Amniotic stem cell (primary cell): ENCODE measurements around the gene TRAPPC14.
A peak's percentile ranks its signal among the peaks of the same experiment; 100 is the strongest.

ENCODE experiments used
- DNase-seq: peaks from one replicate; lab custom pipeline; 2025; lab: John Stamatoyannopoulos, UW

Gene TRAPPC14

GRCh38 chr7:100124301-100125230, 34.0 kb downstream of the TRAPPC14 start:
- DNase-seq = no peak

- no peak for DNase-seq
These were observed 36.0 kb downstream of the TRAPPC14 start for GRCh38 chr7:100122568-100122967.

- DNase-seq = no peak
These were observed 36.5 kb downstream of the TRAPPC14 start for GRCh38 chr7:100122067-100122466.

GRCh38 chr7:100120733-100121036, 37.8 kb downstream of the TRAPPC14 start:
- no peak for DNase-seq

GRCh38 chr7:100119970-100120732, 38.4 kb downstream of the TRAPPC14 start:
- peak; percentile 55 for DNase-seq

- DNase-seq = peak; percentile 92
These were observed 39.2 kb downstream of the TRAPPC14 start, which contains the start of the genes CNPY4 and TAF6 for GRCh38 chr7:100119072-100119969. CNPY4 (plus strand) TSS chr7:100119634; CDS start chr7:100119745, 111 bp downstream. TAF6 (minus strand) TSS chr7:100119358; CDS start chr7:100114209, 5,149 bp downstream.

GRCh38 chr7:100118388-100119071, 40.0 kb downstream of the TRAPPC14 start:
- DNase-seq = no peak

GRCh38 chr7:100115026-100115425, 43.5 kb downstream of the TRAPPC14 start:
- no peak for DNase-seq

GRCh38 chr7:100111914-100112313, 46.6 kb downstream of the TRAPPC14 start:
- no peak for DNase-seq

- no peak for DNase-seq
These were observed 47.4 kb downstream of the TRAPPC14 start for GRCh38 chr7:100111156-100111555.

- DNase-seq = no peak
These were observed 48.9 kb downstream of the TRAPPC14 start for GRCh38 chr7:100109521-100110163.

GRCh38 chr7:100107890-100108289, 50.6 kb downstream of the TRAPPC14 start:
- no peak for DNase-seq

- DNase-seq = no peak
These were observed 51.3 kb downstream of the TRAPPC14 start for GRCh38 chr7:100107125-100107737.

GRCh38 chr7:100106633-100107032, 51.9 kb downstream of the TRAPPC14 start:
- DNase-seq = no peak

GRCh38 chr7:100105534-100105933, 53.0 kb downstream of the TRAPPC14 start:
- no peak for DNase-seq
